ENCODE data around the gene RPS26. TPM values are rescaled to one million over a fixed set of nuclear protein-coding genes. Genes with fewer than 3 reads are reported as not detected.
"Not testable (repeated sequence)": the region's sequence is repeated elsewhere in the genome, so short reads cannot be mapped to it uniquely, and the experiment has no call there.

Gene RPS26
- total RNA-seq, 2 donors from 2014 or later, result 54.5 to 73.9 TPM

DNA sequence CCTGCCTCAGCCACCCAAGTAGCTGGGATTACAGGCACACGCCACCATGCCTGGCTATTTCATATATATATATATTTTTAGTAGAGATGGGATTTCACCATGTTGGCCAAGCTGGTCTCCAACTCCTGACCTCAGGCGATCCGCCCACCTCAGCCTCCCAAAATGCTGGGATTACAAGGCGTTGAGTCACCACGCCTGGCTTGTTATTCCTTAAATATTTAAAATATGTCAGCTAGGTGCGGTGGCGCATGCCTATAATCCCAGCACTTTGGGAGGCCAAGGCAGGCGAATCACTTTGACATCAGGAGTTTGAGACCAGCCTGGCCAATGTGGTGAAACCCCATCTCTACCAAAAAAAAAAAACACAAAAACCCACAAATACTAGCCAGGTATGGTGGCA is 18.2 kb downstream of the RPS26 start:
- ATAC-seq; intact Hi-C loops (cut with DNase I, micrococcal nuclease); DNase-seq: not testable (repeated sequence)

DNA sequence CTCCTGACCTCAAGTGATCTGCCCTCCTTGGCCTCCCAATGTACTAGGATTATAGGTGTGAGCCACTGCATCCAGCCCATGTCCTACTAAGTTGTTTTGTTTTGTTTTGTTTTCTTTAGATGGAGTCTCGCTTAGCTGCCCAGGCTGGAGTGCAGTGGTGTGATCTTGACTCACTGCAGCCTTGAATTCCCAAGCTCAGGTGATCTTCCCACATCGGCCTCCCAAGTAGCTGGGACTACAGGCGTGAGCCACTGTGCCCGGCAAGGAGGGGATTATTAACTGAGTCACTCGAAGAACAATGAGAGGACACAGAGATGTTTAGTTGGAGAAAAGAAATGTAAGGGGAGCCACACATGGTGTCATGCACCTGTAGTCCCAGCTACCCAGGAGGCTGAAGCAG is 20.3 kb downstream of the RPS26 start:
- no peak for DNase-seq
- ATAC-seq, result no peak
- intact Hi-C loops (cut with DNase I, micrococcal nuclease), result no loop called here

GRCh38 chr12:56062996-56063395 is 21.3 kb downstream of the RPS26 start:
- intact Hi-C loops (cut with DNase I, micrococcal nuclease), result no loop called here
- ATAC-seq, result no peak

DNA sequence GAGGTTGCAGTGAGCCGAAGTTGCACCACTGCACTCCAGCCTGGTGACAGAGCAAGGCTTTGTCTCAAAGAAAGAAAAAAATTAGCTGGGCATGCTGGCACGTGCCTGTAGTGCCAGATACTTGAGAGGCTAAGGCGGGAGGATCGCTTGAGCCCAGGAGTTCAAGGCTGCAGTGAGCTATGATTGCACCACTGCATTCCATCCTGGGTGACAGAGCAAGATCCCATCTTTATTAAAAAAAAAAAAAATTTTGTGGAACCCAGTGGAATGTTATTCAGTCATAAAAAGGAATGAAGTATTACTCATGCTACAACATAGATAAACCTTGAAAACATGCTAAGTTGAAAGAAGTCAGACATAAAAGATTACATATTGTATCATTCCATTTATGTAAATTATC is 29.9 kb downstream of the RPS26 start:
- no peak for DNase-seq
- ATAC-seq, result no peak
- intact Hi-C loops (cut with DNase I, micrococcal nuclease), result no loop called here

More at GRCh38 chr12:56062996-56063395, 21.3 kb downstream of the RPS26 start:
- no peak for DNase-seq

DNA sequence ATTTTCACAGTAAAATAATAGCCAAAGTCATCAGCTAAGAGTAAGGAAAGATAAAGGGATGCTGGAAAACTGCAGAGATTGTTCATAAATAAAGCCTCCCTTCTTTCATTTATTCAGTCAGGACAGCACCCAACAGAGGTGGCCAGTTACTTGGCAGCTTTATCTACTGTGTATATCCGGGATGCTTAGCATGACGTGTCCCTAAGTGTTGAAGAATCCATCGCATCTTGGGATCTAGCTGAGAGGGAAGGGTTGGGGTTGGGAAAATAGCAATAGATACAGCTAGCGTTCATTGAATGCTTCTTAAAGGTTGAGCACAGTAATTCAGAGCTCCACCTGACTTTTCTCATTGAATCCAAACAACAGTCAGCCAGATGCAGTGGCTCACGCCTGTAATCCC is 32.7 kb downstream of the RPS26 start:
- intact Hi-C loops (cut with DNase I, micrococcal nuclease), result no loop called here
- DNase-seq (no peak), ATAC-seq (no peak)

DNA sequence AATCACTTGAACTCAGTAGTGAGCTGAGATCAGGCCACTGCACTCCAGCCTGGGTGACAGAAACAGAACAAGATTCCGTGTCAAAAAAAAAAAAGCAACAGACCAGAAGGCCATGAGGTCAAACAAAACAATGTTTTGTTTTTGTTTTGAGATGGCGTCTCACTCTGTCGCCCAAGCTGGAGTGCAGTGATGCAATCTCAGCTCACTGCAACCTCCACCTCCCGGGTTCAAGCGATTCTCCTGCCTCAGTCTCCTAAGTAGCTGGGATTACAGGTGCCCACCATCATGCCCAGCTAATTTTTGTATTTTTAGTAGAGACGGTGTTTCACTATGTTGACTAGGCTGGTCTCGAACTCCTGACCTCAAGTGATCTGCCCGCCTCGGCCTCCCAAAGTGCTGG is 36.2 kb downstream of the RPS26 start:
- ATAC-seq; DNase-seq; intact Hi-C loops (cut with DNase I, micrococcal nuclease): not testable (repeated sequence)

GRCh38 chr12:56078427-56078826 is 36.7 kb downstream of the RPS26 start:
- DNase-seq (no peak), ATAC-seq (no peak)
- intact Hi-C loops (cut with DNase I, micrococcal nuclease), result no loop called here

- ATAC-seq (peak; percentile 53), DNase-seq (peak; percentile 86 to 94)
- intact Hi-C loops (cut with DNase I, micrococcal nuclease), result no loop called here
These were observed 37.4 kb downstream of the RPS26 start for GRCh38 chr12:56078931-56079722.

DNA sequence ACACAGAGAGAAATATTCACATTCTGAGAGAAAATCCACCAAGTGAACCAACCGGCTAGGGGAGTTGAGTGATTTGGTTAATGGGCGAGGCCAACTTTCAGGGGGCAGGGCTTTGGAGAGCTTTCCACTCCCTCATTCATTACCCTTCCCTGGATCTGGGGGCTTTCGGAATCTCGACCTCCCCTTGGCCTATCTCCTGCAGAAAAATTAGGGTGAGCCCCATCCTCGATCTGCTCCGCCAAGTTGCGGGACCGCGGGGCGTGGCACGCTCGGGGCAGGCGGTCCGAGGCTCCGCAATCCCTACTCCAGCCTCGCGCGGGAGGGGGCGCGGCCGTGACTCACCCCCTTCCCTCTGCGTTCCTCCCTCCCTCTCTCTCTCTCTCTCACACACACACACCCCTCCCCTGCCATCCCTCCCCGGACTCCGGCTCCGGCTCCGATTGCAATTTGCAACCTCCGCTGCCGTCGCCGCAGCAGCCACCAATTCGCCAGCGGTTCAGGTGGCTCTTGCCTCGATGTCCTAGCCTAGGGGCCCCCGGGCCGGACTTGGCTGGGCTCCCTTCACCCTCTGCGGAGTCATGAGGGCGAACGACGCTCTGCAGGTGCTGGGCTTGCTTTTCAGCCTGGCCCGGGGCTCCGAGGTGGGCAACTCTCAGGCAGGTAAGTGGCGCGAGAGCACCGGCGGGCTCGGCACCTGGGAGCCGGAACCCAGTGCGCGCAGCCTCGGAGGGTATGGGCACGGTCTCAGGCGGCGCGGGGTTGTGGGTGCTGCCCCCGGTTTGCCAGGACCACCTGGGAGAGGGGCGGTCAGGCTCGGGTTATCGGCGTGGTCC is 38.2 kb downstream of the RPS26 start, which contains the start of gene ERBB3:
Gene ERBB3 (plus strand): TSS at position 443 of the 833 bp plus-strand sequence. CDS start 136 bp downstream, at position 579.
- intact Hi-C loops (cut with DNase I, micrococcal nuclease), result no loop called here
- DNase-seq (peak; percentile 86 to 87), ATAC-seq (peak; percentile 73)

DNA sequence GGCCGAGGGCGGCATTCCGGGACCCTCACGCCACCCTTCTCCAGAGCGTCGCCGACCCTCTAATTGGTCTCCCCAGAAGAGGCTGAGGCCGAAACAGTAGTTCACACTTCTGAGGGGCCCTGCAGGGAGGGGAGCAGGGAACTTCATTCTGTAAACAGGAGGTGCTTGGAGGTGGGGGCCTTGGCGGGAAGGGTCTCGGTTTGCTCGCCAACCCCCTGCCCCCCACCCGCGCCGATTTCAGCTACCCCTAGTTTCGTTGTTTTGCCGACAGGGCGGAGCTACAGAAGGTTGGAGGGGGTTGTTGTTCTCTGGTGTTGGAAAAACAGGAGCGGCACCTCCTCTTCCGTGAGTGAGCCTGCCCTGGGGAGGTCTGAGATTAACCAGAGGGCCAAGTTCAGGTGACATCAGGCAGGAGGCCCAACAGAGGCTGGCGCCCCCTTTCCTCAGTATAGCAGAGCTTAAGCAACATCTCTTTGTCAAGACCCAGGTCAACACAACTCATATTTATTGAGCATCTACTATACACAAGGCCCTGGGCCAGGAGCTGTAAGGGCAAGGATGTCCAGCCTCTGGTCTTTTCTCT is 38.9 kb downstream of the RPS26 start:
- ATAC-seq (peak; percentile 62), DNase-seq (peak; percentile 76 to 83)
- intact Hi-C loops (cut with DNase I, micrococcal nuclease), result no loop called here

- intact Hi-C loops (cut with DNase I, micrococcal nuclease), result no loop called here
- DNase-seq, result peak; percentile 74 to 90
- ATAC-seq, result peak; percentile 62
These were observed 40.0 kb downstream of the RPS26 start for GRCh38 chr12:56081393-56082347.

GRCh38 chr12:56082382-56082781 is 40.7 kb downstream of the RPS26 start:
- intact Hi-C loops (cut with DNase I, micrococcal nuclease), result no loop called here
- DNase-seq (no peak), ATAC-seq (no peak)

DNA sequence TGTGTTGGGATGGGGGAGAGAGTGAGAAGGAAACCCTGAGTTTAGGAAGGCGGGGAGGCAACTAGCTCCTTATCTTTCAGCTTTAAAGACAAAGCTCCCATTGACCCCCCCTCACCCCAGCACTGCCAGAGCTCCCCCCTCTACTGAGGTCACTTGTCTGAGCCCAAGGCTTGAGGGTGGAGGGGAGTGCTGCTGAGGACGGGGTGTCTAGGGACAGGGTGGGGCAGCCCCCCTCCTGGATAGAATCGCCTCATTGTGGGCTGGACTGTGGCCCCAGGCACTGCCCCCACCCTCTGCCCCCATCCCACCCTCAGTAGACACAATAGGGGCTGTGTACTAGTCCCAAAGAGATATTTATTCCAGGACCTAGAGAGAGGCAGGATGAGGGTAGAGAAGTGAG is 41.2 kb downstream of the RPS26 start:
- DNase-seq, result no peak
- ATAC-seq, result no peak
- intact Hi-C loops (cut with DNase I, micrococcal nuclease), result no loop called here

DNA sequence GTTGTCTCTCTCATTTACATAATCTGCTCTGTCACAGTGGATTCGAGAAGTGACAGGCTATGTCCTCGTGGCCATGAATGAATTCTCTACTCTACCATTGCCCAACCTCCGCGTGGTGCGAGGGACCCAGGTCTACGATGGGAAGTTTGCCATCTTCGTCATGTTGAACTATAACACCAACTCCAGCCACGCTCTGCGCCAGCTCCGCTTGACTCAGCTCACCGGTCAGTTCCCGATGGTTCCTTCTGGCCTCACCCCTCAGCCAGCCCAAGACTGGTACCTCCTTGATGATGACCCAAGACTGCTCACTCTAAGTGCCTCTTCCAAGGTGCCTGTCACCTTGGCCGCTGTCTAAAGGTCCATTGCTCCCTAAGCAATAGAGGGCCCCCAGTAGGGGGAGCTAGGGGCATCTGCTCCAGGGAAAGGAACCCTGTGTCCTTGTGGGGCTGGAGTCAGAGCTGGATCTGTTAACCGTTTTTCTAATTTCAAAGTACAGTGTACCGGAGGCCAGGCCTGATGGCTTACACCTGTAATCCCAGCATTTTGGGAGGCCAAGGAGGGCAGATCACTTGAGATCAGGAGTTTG is 43.3 kb downstream of the RPS26 start:
- peak; percentile 45 to 47 for DNase-seq
- intact Hi-C loops (cut with DNase I, micrococcal nuclease), result no loop called here
- ATAC-seq, result no peak

DNA sequence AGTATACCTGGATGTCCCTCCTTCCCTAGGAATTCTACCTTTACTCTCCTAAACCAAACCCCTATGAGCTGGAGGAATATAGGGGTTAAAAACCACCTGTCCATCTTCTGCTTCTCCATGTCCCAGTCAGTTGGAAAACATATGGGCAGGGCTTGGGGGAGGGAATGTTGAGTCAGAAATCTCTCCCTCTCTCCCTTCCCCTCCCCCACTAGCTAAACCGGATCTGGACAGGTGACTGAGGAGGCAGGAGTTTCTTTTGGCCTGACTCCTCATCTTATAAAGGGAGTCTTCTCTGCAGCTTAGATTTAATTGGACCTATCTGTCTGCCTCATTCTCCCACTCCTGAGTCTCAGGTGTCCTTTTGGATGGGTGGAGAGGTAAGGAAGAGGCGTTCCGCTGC is 44.4 kb downstream of the RPS26 start:
- ATAC-seq, result peak; percentile 12
- intact Hi-C loops (cut with DNase I, micrococcal nuclease), result no loop called here
- peak; percentile 50 to 59 for DNase-seq

DNA sequence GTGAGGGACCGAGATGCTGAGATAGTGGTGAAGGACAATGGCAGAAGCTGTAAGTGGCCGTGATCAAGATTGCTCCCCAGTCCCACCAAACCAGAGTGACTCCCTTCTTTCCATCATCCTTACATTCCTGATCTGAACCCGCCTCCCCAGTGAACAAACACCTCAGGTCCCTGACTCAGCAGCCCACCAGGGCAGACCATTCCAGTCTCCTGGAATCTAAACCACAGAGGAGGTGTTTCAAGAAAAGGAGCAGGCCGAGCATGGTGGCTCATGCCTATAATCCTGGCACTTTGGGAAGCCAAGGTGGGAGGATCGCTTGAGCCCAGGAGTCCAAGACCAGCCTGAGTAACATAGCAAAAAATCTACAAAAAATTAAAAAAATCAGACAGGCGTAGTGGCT is 44.9 kb downstream of the RPS26 start:
- no peak for ATAC-seq
- intact Hi-C loops (cut with DNase I, micrococcal nuclease), result no loop called here
- no peak for DNase-seq

GRCh38 chr12:56087220-56087619 is 45.5 kb downstream of the RPS26 start:
- ATAC-seq (peak; percentile 92), DNase-seq (peak; percentile 91 to 94)
- intact Hi-C loops (cut with DNase I, micrococcal nuclease), result no loop called here

Measured in left colon (tissue), 2 donors.